Measurements from ENCODE around the gene TDRD7.

DNA sequence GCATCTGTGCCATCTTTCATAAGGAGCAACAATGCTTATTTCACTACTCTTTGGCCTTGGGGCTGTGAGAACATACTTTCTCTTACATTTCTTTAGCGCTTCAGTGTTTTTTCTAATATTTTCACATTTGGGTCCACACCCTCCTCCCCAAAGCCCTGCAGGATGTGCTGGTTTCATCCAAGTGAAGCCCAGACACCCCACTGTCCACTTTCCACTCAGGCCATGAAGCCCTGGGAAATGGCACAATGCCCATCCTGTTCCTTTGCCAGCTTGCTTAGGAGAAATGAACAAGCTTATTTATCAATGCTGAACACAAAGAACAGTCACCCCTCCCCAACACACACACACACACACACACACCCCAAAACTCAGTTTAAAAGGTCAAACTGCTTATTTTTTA, 72.2 kb downstream of the TDRD7 start:
- TF ChIP-seq, protein P1, sequence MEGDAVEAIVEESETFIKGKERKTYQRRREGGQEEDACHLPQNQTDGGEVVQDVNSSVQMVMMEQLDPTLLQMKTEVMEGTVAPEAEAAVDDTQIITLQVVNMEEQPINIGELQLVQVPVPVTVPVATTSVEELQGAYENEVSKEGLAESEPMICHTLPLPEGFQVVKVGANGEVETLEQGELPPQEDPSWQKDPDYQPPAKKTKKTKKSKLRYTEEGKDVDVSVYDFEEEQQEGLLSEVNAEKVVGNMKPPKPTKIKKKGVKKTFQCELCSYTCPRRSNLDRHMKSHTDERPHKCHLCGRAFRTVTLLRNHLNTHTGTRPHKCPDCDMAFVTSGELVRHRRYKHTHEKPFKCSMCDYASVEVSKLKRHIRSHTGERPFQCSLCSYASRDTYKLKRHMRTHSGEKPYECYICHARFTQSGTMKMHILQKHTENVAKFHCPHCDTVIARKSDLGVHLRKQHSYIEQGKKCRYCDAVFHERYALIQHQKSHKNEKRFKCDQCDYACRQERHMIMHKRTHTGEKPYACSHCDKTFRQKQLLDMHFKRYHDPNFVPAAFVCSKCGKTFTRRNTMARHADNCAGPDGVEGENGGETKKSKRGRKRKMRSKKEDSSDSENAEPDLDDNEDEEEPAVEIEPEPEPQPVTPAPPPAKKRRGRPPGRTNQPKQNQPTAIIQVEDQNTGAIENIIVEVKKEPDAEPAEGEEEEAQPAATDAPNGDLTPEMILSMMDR (IDR thresholded peaks at IDR 0.05; ENCODE audit: poor library complexity, severe bottlenecking): no peak
- TF ChIP-seq EZH2 (IDR thresholded peaks at IDR 0.05; ENCODE audit: borderline replicate concordance, insufficient read depth, low read length, poor library complexity, severe bottlenecking) (no peak), TAF1 (IDR thresholded peaks at IDR 0.05; ENCODE audit: low read depth) (no peak), EP300 (conservative IDR thresholded peaks at IDR 0.05; ENCODE audit: poor library complexity, severe bottlenecking) (no peak), POLR2AphosphoS5 (IDR thresholded peaks at IDR 0.05) (no peak)
